ENCODE results near the gene ZFHX3. TPM values are rescaled to one million over a fixed set of nuclear protein-coding genes. Genes with fewer than 3 reads are reported as not detected.
"Not testable (repeated sequence)": the region's sequence is repeated elsewhere in the genome, so short reads cannot be mapped to it uniquely, and the experiment has no call there.

The ZFHX3 gene
- total and polyA plus RNA-seq, 9 of the 15 experiments (the other 6 are each of a cell fraction or from before 2014, with no cell fraction given): 0.01 to 0.23 (median 0.06) TPM; not detected in 4

DNA sequence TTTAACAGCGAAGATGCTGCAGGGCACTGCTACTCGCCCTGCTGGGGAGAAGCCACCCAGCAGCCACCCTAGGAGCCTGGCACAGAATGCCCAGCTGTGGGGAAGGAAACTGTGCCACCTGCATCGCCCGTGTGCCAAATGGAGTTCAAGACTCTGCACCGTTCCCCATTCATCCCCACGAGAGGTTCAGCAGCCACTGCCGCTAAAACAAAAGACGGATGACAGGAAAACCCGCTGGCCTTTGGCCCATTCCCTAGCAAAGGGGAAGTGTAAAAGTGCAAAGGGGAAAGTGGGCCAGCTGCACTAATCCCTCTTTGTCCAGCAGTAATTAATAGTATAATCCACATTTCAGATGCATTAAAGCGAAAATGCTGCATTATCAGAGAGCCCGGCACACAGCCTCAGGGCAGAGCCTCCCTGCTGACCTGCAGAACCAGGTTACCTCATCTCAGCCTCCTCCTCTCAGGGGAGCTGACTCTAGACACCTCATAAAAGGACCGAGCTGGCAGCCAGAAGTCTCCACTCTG is 37.7 kb downstream of the ZFHX3 start:
- FAIRE-seq (no peak), DNase-seq (ENCODE audit: extremely low read depth in 1 of 4, low spot score in 3 of 4) (no peak), ATAC-seq (no peak)
- Histone ChIP-seq H3K4me1 (replicated peaks in 1 of 2; ENCODE audit: control insufficient read depth in 2 of 2, insufficient read depth in 2 of 2, low read length in 2 of 2) (no peaks in the 10 kb centered on the region), H3K36me3 (ENCODE audit: control insufficient read depth, insufficient read depth, low read length) (no peaks in the 10 kb centered on the region), H4K20me1 (replicated peaks; ENCODE audit: control insufficient read depth, insufficient read depth, low read length) (no peaks in the 10 kb centered on the region), H3K79me2 (ENCODE audit: control insufficient read depth, insufficient read depth, low read length) (no peaks in the 10 kb centered on the region), H3K9ac (ENCODE audit: insufficient read depth in 1 of 2, low read depth in 2 of 2, low read length in 2 of 2) (no peak overlapping the region), H3K9me3 (replicated peaks; ENCODE audit: control insufficient read depth, insufficient read depth, low read depth, low read length) (no peaks in the 10 kb centered on the region), H3K27me3 (ENCODE audit: control insufficient read depth in 2 of 2, insufficient read depth in 2 of 2, low read length in 2 of 2) (peaks cover 4 to 9% of the 10 kb centered on the region in 2 experiments; a peak in 2 of 5 replicates), H3K4me3 (no peak overlapping the region), H3K27ac (ENCODE audit: extremely low read depth, low read depth, low read length) (no peak overlapping the region), H2AFZ (ENCODE audit: low read depth, low read length) (no peak overlapping the region), H3K4me2 (ENCODE audit: insufficient read depth, low read length) (no peak overlapping the region), H3K9me1 (ENCODE audit: control insufficient read depth, insufficient read depth, low read length) (no peaks in the 10 kb centered on the region)
- POLR2A ChIA-PET: no interaction called here
- in situ Hi-C loops (cut with MboI) (no loop called here), intact Hi-C loops (cut with micrococcal nuclease) (no loop called here)
- no TSS peak for BruUV-seq (replicated peaks)
- CTCF ChIA-PET (ENCODE audit: low intra/inter-chr PET ratio): no interaction called here
- WGBS (ENCODE audit: insufficient coverage, low coverage, missing lambda C conversion rate): 4% methylated on average over 12 of the region's 12 CpGs
- no peak for TF ChIP-seq HDAC6 (IDR thresholded peaks at IDR 0.05; ENCODE audit: low read depth, low read length)
- no peak for TF ChIP-seq IRF9 (tag; IDR thresholded peaks at IDR 0.05)
- TF ChIP-seq THRB (CRISPR knock-in tag; conservative IDR thresholded peaks at IDR 0.05): no peak
- no peak for TF ChIP-seq WHSC1 (IDR thresholded peaks at IDR 0.05; ENCODE audit: low read length)

- H3K79me2 ChIP-seq (ENCODE audit: control insufficient read depth, insufficient read depth, low read length); H3K9me1 ChIP-seq (ENCODE audit: control insufficient read depth, insufficient read depth, low read length); H3K27ac ChIP-seq (ENCODE audit: extremely low read depth, low read depth, low read length); H3K9ac ChIP-seq (ENCODE audit: insufficient read depth in 1 of 2, low read depth in 2 of 2, low read length in 2 of 2); H3K4me2 ChIP-seq (ENCODE audit: insufficient read depth, low read length); H3K4me3 ChIP-seq; FAIRE-seq; BruUV-seq (replicated peaks); POLR2A ChIA-PET; in situ Hi-C loops (cut with MboI); intact Hi-C loops (cut with micrococcal nuclease); H4K20me1 ChIP-seq (replicated peaks; ENCODE audit: control insufficient read depth, insufficient read depth, low read length); H3K4me1 ChIP-seq (replicated peaks in 1 of 2; ENCODE audit: control insufficient read depth in 2 of 2, insufficient read depth in 2 of 2, low read length in 2 of 2); ATAC-seq; H3K9me3 ChIP-seq (replicated peaks; ENCODE audit: control insufficient read depth, insufficient read depth, low read depth, low read length); H3K27me3 ChIP-seq (ENCODE audit: control insufficient read depth in 2 of 2, insufficient read depth in 2 of 2, low read length in 2 of 2); H3K36me3 ChIP-seq (ENCODE audit: control insufficient read depth, insufficient read depth, low read length); CTCF ChIA-PET (ENCODE audit: low intra/inter-chr PET ratio); H2AFZ ChIP-seq (ENCODE audit: low read depth, low read length); DNase-seq (ENCODE audit: extremely low read depth in 1 of 4, low spot score in 3 of 4): not testable (repeated sequence)
- 0% methylated on average over 11 of the region's 11 CpGs for WGBS (ENCODE audit: insufficient coverage, low coverage, missing lambda C conversion rate)
Observed at GRCh38 chr16:73009710-73010109, 38.2 kb downstream of the ZFHX3 start.

All from K562 (cell line).